ENCODE results near the gene ADORA3. TPM values are rescaled to one million over a fixed set of nuclear protein-coding genes. Genes with fewer than 3 reads are reported as not detected.

ADORA3 gene
- total RNA-seq (not detected), total RNA-seq (0 to 0.70 (median 0) reads per million in 172 experiments)
- polyA plus RNA-seq (2013, experiment 1 of 2), result 0.32 TPM
- 0.15 TPM for polyA plus RNA-seq (2013, experiment 2 of 2)

DNA sequence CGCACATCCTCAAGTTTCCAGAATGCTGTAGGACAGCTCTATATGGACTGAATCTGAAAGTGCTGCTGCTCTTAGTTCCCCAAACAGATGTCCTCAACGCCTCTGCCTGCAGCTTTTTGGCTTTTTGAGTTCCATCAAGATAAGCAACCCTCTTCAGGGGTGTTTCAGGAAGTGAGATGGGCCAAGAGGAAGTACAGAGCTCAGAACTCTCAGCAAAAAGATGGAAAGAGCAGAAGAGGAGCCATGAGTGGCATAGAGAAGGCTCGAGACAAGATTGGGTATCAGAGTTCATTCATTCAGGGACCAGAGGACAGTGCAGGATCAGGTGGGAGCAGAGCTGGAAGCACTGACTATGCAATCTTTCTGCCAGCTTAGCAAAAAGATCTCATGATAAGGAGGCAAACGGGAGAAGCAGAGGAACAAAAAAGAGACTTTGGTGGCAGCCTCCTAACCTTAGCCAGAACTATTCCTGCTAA lies at the start of gene ADORA3, which contains the start of gene TMIGD3:
TSS of gene ADORA3 (minus strand) at position 49 of the 476 bp plus-strand sequence. CDS start 279 bp downstream, outside the sequence.
TSS of gene TMIGD3 (minus strand) at position 49 of the 476 bp plus-strand sequence. CDS start 279 bp downstream, outside the sequence.
- peak within 1 kb of the TSS in 1 of 2 donors; percentile 37 for H3K27ac ChIP-seq (ENCODE audit: low read depth in 1 of 2, low read length in 2 of 2)
- H3K36me3 ChIP-seq (ENCODE audit: insufficient read depth, low read length), result no peaks in the 10 kb centered on the region
- no peaks in the 10 kb centered on the region for H3K36me3 Mint-ChIP-seq (ENCODE audit: low read depth)
- H3K4me3 Mint-ChIP-seq, result peak within 1 kb of the TSS; percentile 7
- no peak for TF ChIP-seq CTCF (IDR thresholded peaks at IDR 0.05)
- peaks cover 66% of the 10 kb centered on the region for H3K4me1 ChIP-seq (ENCODE audit: insufficient read depth, low read length)
- no peaks in the 10 kb centered on the region for H3K27me3 Mint-ChIP-seq
- peaks cover 66% of the 10 kb centered on the region for H3K4me1 Mint-ChIP-seq (ENCODE audit: low read depth)
- intact Hi-C loops (cut with DNase I, micrococcal nuclease), result loop anchor here in 1 of 2 experiments (2.0 kb wide), 1 partner anchor 19 kb away; no protein-coding TSS in a partner anchor
- ChIA-PET CTCF (no interaction called here), POLR2A (interaction anchor here (0.7 to 1.3 kb wide), 4 partner anchors 17 to 32 kb away, joined by 3 to 8 read pairs (median 4); no protein-coding TSS in a partner anchor)
- H3K4me3 ChIP-seq (ENCODE audit: low read length), result no peak within 1 kb of the TSS
- H3K27me3 ChIP-seq (ENCODE audit: control insufficient read depth in 1 of 2, insufficient read depth in 2 of 2, low read length in 2 of 2), result no peaks in the 10 kb centered on the region
- no peaks in the 10 kb centered on the region for H3K9me3 Mint-ChIP-seq
- DNase-seq, result peak in 4 of 14 experiments; percentile 16 to 52 (median 43)
- peak within 1 kb of the TSS; percentile 77 for H3K27ac Mint-ChIP-seq
- H3K9me3 ChIP-seq (ENCODE audit: control insufficient read depth in 1 of 2, insufficient read depth in 1 of 2, low read length in 2 of 2), result no peaks in the 10 kb centered on the region
- no peak for ATAC-seq (ENCODE audit: poor library complexity)

GRCh38 chr1:111553196-111553595 lies 49.8 kb upstream of the ADORA3 start:
- POLR2A ChIA-PET, result no interaction called here

GRCh38 chr1:111552587-111552986 lies 49.2 kb upstream of the ADORA3 start:
- Histone ChIP-seq H3K36me3 (ENCODE audit: insufficient read depth, low read length) (no peaks in the 10 kb centered on the region), H3K9me3 (ENCODE audit: control insufficient read depth in 1 of 2, insufficient read depth in 1 of 2, low read length in 2 of 2) (no peaks in the 10 kb centered on the region), H3K27me3 (ENCODE audit: control insufficient read depth in 1 of 2, insufficient read depth in 2 of 2, low read length in 2 of 2) (no peaks in the 10 kb centered on the region), H3K27ac (ENCODE audit: low read depth in 1 of 2, low read length in 2 of 2) (no peak overlapping the region), H3K4me3 (ENCODE audit: low read length) (no peak overlapping the region), H3K4me1 (ENCODE audit: insufficient read depth, low read length) (no peaks in the 10 kb centered on the region)
- POLR2A ChIA-PET, result interaction anchor here (1.2 kb wide), 1 partner anchor 40 kb away, joined by 5 read pairs; no protein-coding TSS in a partner anchor
- H3K4me3 Mint-ChIP-seq, result no peak overlapping the region
- no peak for TF ChIP-seq CTCF (IDR thresholded peaks at IDR 0.05)
- DNase-seq, result no peak
- ATAC-seq (ENCODE audit: poor library complexity), result no peak
- CTCF ChIA-PET, result interaction anchor here (1.5 to 2.2 kb wide), 2 partner anchors 12 to 36 kb away, joined by 4 read pairs; no protein-coding TSS in a partner anchor
- intact Hi-C loops (cut with DNase I, micrococcal nuclease), result no loop called here
- no peaks in the 10 kb centered on the region for H3K27me3 Mint-ChIP-seq
- no peaks in the 10 kb centered on the region for H3K36me3 Mint-ChIP-seq (ENCODE audit: low read depth)
- H3K4me1 Mint-ChIP-seq (ENCODE audit: low read depth), result peaks cover 4% of the 10 kb centered on the region
- H3K9me3 Mint-ChIP-seq, result no peaks in the 10 kb centered on the region
- H3K27ac Mint-ChIP-seq, result no peak overlapping the region

More at GRCh38 chr1:111553196-111553595, 49.8 kb upstream of the ADORA3 start:
- H3K27me3 ChIP-seq (ENCODE audit: control insufficient read depth in 1 of 2, insufficient read depth in 2 of 2, low read length in 2 of 2), result no peaks in the 10 kb centered on the region
- intact Hi-C loops (cut with DNase I, micrococcal nuclease), result no loop called here
- TF ChIP-seq CTCF (IDR thresholded peaks at IDR 0.05), result no peak
- H3K9me3 ChIP-seq (ENCODE audit: control insufficient read depth in 1 of 2, insufficient read depth in 1 of 2, low read length in 2 of 2), result no peaks in the 10 kb centered on the region
- Mint-ChIP-seq H3K27ac (no peak overlapping the region), H3K36me3 (ENCODE audit: low read depth) (no peaks in the 10 kb centered on the region), H3K4me3 (no peak overlapping the region), H3K9me3 (no peaks in the 10 kb centered on the region), H3K27me3 (no peaks in the 10 kb centered on the region), H3K4me1 (ENCODE audit: low read depth) (peaks cover 4% of the 10 kb centered on the region)
- ATAC-seq (ENCODE audit: poor library complexity) (no peak), DNase-seq (no peak)
- H3K36me3 ChIP-seq (ENCODE audit: insufficient read depth, low read length), result no peaks in the 10 kb centered on the region
- CTCF ChIA-PET, result interaction anchor here (2.2 kb wide), 1 partner anchor 35 kb away, joined by 4 read pairs; no protein-coding TSS in a partner anchor
- no peak overlapping the region for H3K27ac ChIP-seq (ENCODE audit: low read depth in 1 of 2, low read length in 2 of 2)
- H3K4me3 ChIP-seq (ENCODE audit: low read length), result no peak overlapping the region
- no peaks in the 10 kb centered on the region for H3K4me1 ChIP-seq (ENCODE audit: insufficient read depth, low read length)
